Trophoblast cell (in vitro differentiated cells and primary cell): ENCODE measurements around the gene TLE5.
A peak's percentile ranks its signal among the peaks of the same experiment; 100 is the strongest.

Experiments
- DNase-seq, 2 donors: peaks; one replicate each; pipeline ENCODE4 v3.0.0-alpha.2; 2016
- H2AFZ ChIP-seq: 2 replicates; pipeline ENCODE4 v1.6.1; 2013; ENCODE audit warnings: low read length, moderate library complexity, mild to moderate bottlenecking; ENCODE audit not compliant: insufficient read depth, poor library complexity
- H2AK5ac ChIP-seq: 2 replicates; pipeline ENCODE4 v1.6.1; 2013; ENCODE audit warnings: mild to moderate bottlenecking, low read length
- H2BK120ac ChIP-seq: 2 replicates; pipeline ENCODE4 v1.6.1; 2013; ENCODE audit warnings: low read length, mild to moderate bottlenecking, moderate library complexity; ENCODE audit not compliant: insufficient read depth, poor library complexity
- H2BK12ac ChIP-seq: 2 replicates; pipeline ENCODE4 v1.6.1; 2013; ENCODE audit warnings: mild to moderate bottlenecking, low read length, moderate library complexity
- H2BK5ac ChIP-seq: 2 replicates; pipeline ENCODE4 v1.6.1; 2013; ENCODE audit warnings: low read length, low read depth, moderate library complexity, mild to moderate bottlenecking; ENCODE audit not compliant: poor library complexity
- H3K14ac ChIP-seq: 2 replicates; pipeline ENCODE4 v1.6.1; 2013; ENCODE audit warnings: mild to moderate bottlenecking, low read length
- H3K18ac ChIP-seq: 2 replicates; pipeline ENCODE4 v1.6.1; 2013; ENCODE audit warnings: mild to moderate bottlenecking, low read length
- H3K23ac ChIP-seq: 2 replicates; pipeline ENCODE4 v1.6.1; 2013; ENCODE audit warnings: low read length
- H3K27ac ChIP-seq: 2 replicates; pipeline ENCODE4 v1.5.1; 2013; ENCODE audit warnings: low read depth, mild to moderate bottlenecking, inconsistent platforms, low read length, moderate library complexity
- H3K27me3 ChIP-seq: 2 replicates; pipeline ENCODE4 v1.6.1; 2013; ENCODE audit warnings: inconsistent platforms, mild to moderate bottlenecking, low read length, moderate library complexity; ENCODE audit not compliant: insufficient read depth
- H3K36me3 ChIP-seq, 2 experiments: 1 replicate in 1 of 2; 2 replicates in 1 of 2; pipeline ENCODE4 v1.6.1; 2013; ENCODE audit warnings: low read length in 2 of 2, mild to moderate bottlenecking in 2 of 2, moderate library complexity in 1 of 2; ENCODE audit not compliant: insufficient read depth in 2 of 2, control insufficient read depth in 1 of 2
- H3K4ac ChIP-seq: 2 replicates; pipeline ENCODE4 v1.6.1; 2013; ENCODE audit warnings: low read depth, mild to moderate bottlenecking, low read length, moderate library complexity
- H3K4me1 ChIP-seq, 2 experiments: 1 replicate in 1 of 2; 2 replicates in 1 of 2; pipeline ENCODE4 v1.6.1; 2013; ENCODE audit warnings: low read length in 2 of 2, mild to moderate bottlenecking in 2 of 2, moderate library complexity in 1 of 2; ENCODE audit not compliant: insufficient read depth in 2 of 2, control insufficient read depth in 1 of 2
- H3K4me2 ChIP-seq: 2 replicates; pipeline ENCODE4 v1.6.1; 2013; ENCODE audit warnings: inconsistent platforms, mild to moderate bottlenecking, low read length, moderate library complexity
- H3K4me3 ChIP-seq: 2 replicates; pipeline ENCODE4 v1.5.1; 2013; ENCODE audit warnings: mild to moderate bottlenecking, low read depth, low read length, inconsistent platforms
- H3K79me1 ChIP-seq: one replicate; pipeline ENCODE4 v1.6.1; 2013; ENCODE audit warnings: low read length
- H3K79me2 ChIP-seq: 2 replicates; pipeline ENCODE4 v1.6.1; 2013; ENCODE audit warnings: low read length, mild to moderate bottlenecking; ENCODE audit not compliant: control insufficient read depth, insufficient read depth, poor library complexity
- H3K9ac ChIP-seq: 2 replicates; pipeline ENCODE4 v1.6.1; 2013; ENCODE audit warnings: mild to moderate bottlenecking, low read length
- H3K9me3 ChIP-seq: 2 replicates; pipeline ENCODE4 v1.6.1; 2013; ENCODE audit warnings: low read depth, mild to moderate bottlenecking, control low read depth, inconsistent platforms, low read length; ENCODE audit not compliant: insufficient read depth
- H4K12ac ChIP-seq: 2 replicates; pipeline ENCODE4 v1.6.1; 2013; ENCODE audit warnings: low read depth, mild to moderate bottlenecking, low read length, moderate library complexity
- H4K8ac ChIP-seq: 2 replicates; pipeline ENCODE4 v1.6.1; 2013; ENCODE audit warnings: low read depth, mild to moderate bottlenecking, low read length, moderate library complexity
- H4K91ac ChIP-seq: one replicate; pipeline ENCODE4 v1.6.1; 2013; ENCODE audit warnings: low read depth, mild to moderate bottlenecking, low read length, moderate library complexity
- WGBS: extraction: QIAGEN DNeasy Blood & Tissue Kit; methylation state at CpG from one replicate; pipeline ENCODE4 v1.1.7; 2013; ENCODE audit warnings: missing lambda C conversion rate; ENCODE audit not compliant: insufficient read length, insufficient coverage; ENCODE audit errors: extremely low coverage; 5-methylcytosine and 5-hydroxymethylcytosine counted together

The TLE5 gene

GRCh38 chr19:3046698-3047495 is 15.4 kb downstream of the TLE5 start:
- no peak overlapping the region for H2BK5ac ChIP-seq
- H3K4me2 ChIP-seq, result no peak overlapping the region
- H3K36me3 ChIP-seq, result no peaks in the 10 kb centered on the region
- H3K23ac ChIP-seq, result no peak overlapping the region
- no peak overlapping the region for H3K18ac ChIP-seq
- H2BK120ac ChIP-seq, result no peak overlapping the region
- no peak overlapping the region for H2AFZ ChIP-seq
- no peaks in the 10 kb centered on the region for H3K79me1 ChIP-seq
- no peak overlapping the region for H2AK5ac ChIP-seq
- no peak overlapping the region for H3K4me3 ChIP-seq
- DNase-seq, result no peak
- no peak overlapping the region for H4K8ac ChIP-seq
- WGBS, result no CpG with 5 or more reads among the region's 47 CpGs
- no peaks in the 10 kb centered on the region for H3K4me1 ChIP-seq
- H2BK12ac ChIP-seq, result no peak overlapping the region
- no peaks in the 10 kb centered on the region for H3K79me2 ChIP-seq
- H3K9me3 ChIP-seq, result peaks cover 4% of the 10 kb centered on the region
- peaks cover 23% of the 10 kb centered on the region for H3K27me3 ChIP-seq
- H3K9ac ChIP-seq, result no peak overlapping the region
- no peak overlapping the region for H3K14ac ChIP-seq
- no peak overlapping the region for H4K91ac ChIP-seq
- H3K4ac ChIP-seq, result no peak overlapping the region
- no peak overlapping the region for H4K12ac ChIP-seq
- no peak overlapping the region for H3K27ac ChIP-seq

GRCh38 chr19:3045885-3046697 is 16.2 kb downstream of the TLE5 start:
- no peak overlapping the region for H4K12ac ChIP-seq
- H3K4me1 ChIP-seq, result no peaks in the 10 kb centered on the region
- DNase-seq, result no peak
- H4K8ac ChIP-seq, result no peak overlapping the region
- H3K36me3 ChIP-seq, result no peaks in the 10 kb centered on the region
- H2AK5ac ChIP-seq, result no peak overlapping the region
- H3K4me2 ChIP-seq, result no peak overlapping the region
- no peak overlapping the region for H3K4me3 ChIP-seq
- no peak overlapping the region for H3K23ac ChIP-seq
- H2BK12ac ChIP-seq, result no peak overlapping the region
- H3K4ac ChIP-seq, result no peak overlapping the region
- no peak overlapping the region for H2AFZ ChIP-seq
- H2BK120ac ChIP-seq, result no peak overlapping the region
- no peak overlapping the region for H4K91ac ChIP-seq
- no peaks in the 10 kb centered on the region for H3K79me2 ChIP-seq
- no peak overlapping the region for H2BK5ac ChIP-seq
- no peaks in the 10 kb centered on the region for H3K79me1 ChIP-seq
- no peak overlapping the region for H3K27ac ChIP-seq
- H3K27me3 ChIP-seq, result peaks cover 29% of the 10 kb centered on the region
- no peak overlapping the region for H3K18ac ChIP-seq
- no peak overlapping the region for H3K9ac ChIP-seq
- WGBS, result no CpG with 5 or more reads among the region's 16 CpGs
- no peak overlapping the region for H3K14ac ChIP-seq
- peaks cover 4% of the 10 kb centered on the region for H3K9me3 ChIP-seq

DNA sequence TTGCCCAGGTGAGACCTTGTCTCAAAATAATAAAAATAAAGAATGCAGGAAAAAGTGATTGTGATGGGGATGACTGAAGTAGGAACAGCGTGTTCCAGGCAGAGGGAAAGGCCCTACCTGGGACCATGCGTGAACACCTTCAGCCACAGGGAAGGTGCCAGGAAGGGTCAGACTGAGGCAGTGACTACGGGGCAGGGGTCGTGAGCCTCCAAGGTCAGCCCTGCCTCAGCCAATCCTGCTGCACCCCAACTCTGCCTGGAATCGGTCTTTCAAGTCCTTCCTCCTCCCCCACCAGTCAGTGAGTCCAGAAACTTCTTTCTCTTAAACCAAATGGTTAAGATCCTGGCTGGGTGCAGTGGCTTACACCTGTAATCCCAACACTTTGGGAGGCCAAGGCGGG is 17.1 kb downstream of the TLE5 start:
- Histone ChIP-seq H3K4me1 (no peaks in the 10 kb centered on the region), H3K79me1 (no peaks in the 10 kb centered on the region), H3K4me3 (peak overlapping the region; percentile 65), H3K9ac (peak overlapping the region; percentile 60), H2AFZ (no peak overlapping the region), H2BK5ac (no peak overlapping the region), H2BK120ac (no peak overlapping the region), H3K27me3 (peaks cover 29% of the 10 kb centered on the region), H3K18ac (no peak overlapping the region), H3K9me3 (peaks cover 4% of the 10 kb centered on the region), H4K8ac (no peak overlapping the region), H3K23ac (no peak overlapping the region), H3K4ac (no peak overlapping the region), H3K36me3 (no peaks in the 10 kb centered on the region), H3K27ac (no peak overlapping the region), H3K4me2 (no peak overlapping the region), H4K91ac (no peak overlapping the region), H3K79me2 (no peaks in the 10 kb centered on the region), H2AK5ac (no peak overlapping the region), H2BK12ac (no peak overlapping the region), H4K12ac (no peak overlapping the region), H3K14ac (no peak overlapping the region)
- DNase-seq, result no peak
- WGBS, result no CpG with 5 or more reads among the region's 6 CpGs

GRCh38 chr19:3042621-3043267 is 19.6 kb downstream of the TLE5 start:
- no peak overlapping the region for H3K4me3 ChIP-seq
- no peaks in the 10 kb centered on the region for H3K79me1 ChIP-seq
- peaks cover 24% of the 10 kb centered on the region for H3K27me3 ChIP-seq
- no peak overlapping the region for H3K4ac ChIP-seq
- H2AFZ ChIP-seq, result no peak overlapping the region
- H3K18ac ChIP-seq, result no peak overlapping the region
- H3K14ac ChIP-seq, result no peak overlapping the region
- H2BK5ac ChIP-seq, result no peak overlapping the region
- no peak overlapping the region for H3K27ac ChIP-seq
- no peak overlapping the region for H2BK120ac ChIP-seq
- no peaks in the 10 kb centered on the region for H3K36me3 ChIP-seq
- H3K4me1 ChIP-seq, result no peaks in the 10 kb centered on the region
- no peak overlapping the region for H4K8ac ChIP-seq
- DNase-seq, result no peak
- no peak overlapping the region for H3K4me2 ChIP-seq
- H3K9me3 ChIP-seq, result peaks cover 4% of the 10 kb centered on the region
- H3K79me2 ChIP-seq, result no peaks in the 10 kb centered on the region
- WGBS, result no CpG with 5 or more reads among the region's 15 CpGs
- H4K12ac ChIP-seq, result no peak overlapping the region
- no peak overlapping the region for H2BK12ac ChIP-seq
- no peak overlapping the region for H3K23ac ChIP-seq
- no peak overlapping the region for H3K9ac ChIP-seq
- H4K91ac ChIP-seq, result no peak overlapping the region
- no peak overlapping the region for H2AK5ac ChIP-seq
